ENCODE data around the gene TMEM184A. TPM values are rescaled to one million over a fixed set of nuclear protein-coding genes. Genes with fewer than 3 reads are reported as not detected.

Gene TMEM184A
- total and polyA plus RNA-seq, 2 of the 13 experiments (the other 11 are each of a cell fraction or from before 2014, with no cell fraction given): 9.5 to 20.4 TPM

- TF ChIP-seq ARNT (IDR thresholded peaks at IDR 0.05): no peak
- peak; percentile 41; the same call in 1 of the 2 replicates for TF ChIP-seq ZSCAN9 (CRISPR knock-in tag; IDR thresholded peaks at IDR 0.05; ENCODE audit: borderline replicate concordance)
- TF ChIP-seq ARID3A (IDR thresholded peaks at IDR 0.05; ENCODE audit: low read depth, low read length): no peak
- no peak for TF ChIP-seq PRMT3 (CRISPR knock-in tag; IDR thresholded peaks at IDR 0.05; ENCODE audit: borderline replicate concordance, low read depth)
- peak; percentile 21; the same call in 1 of the 2 replicates for TF ChIP-seq KMT2B (CRISPR knock-in tag; IDR thresholded peaks at IDR 0.05)
- TF ChIP-seq KLF16 (CRISPR knock-in tag; IDR thresholded peaks at IDR 0.05): peak in 1 of 2 experiments; percentile 82; a peak in 2 of 4 replicates
- 0 out of 2 replicates have a peak, but pooled peaks have one; percentile 48 for TF ChIP-seq TBP (CRISPR knock-in tag; IDR thresholded peaks at IDR 0.05)
- no peak for TF ChIP-seq RBM22 (optimal IDR thresholded peaks at IDR 0.05; ENCODE audit: low read length)
- TF ChIP-seq KDM6A (CRISPR knock-in tag; IDR thresholded peaks at IDR 0.05; ENCODE audit: low read depth): peak; percentile 64
- peak; percentile 85 for TF ChIP-seq CREB3 (CRISPR knock-in tag; IDR thresholded peaks at IDR 0.05)
- no peak for TF ChIP-seq NFE2 (CRISPR knock-in tag; IDR thresholded peaks at IDR 0.05)
- TF ChIP-seq ZNF770 (CRISPR knock-in tag; IDR thresholded peaks at IDR 0.05): peak; percentile 96
- TF ChIP-seq SMAD1 (CRISPR knock-in tag; IDR thresholded peaks at IDR 0.05; ENCODE audit: borderline replicate concordance, low read depth): peak; percentile 77; the same call in 1 of the 2 replicates
- 0 out of 2 replicates have a peak, but pooled peaks have one; percentile 73 for TF ChIP-seq ZNF180 (CRISPR knock-in tag; IDR thresholded peaks at IDR 0.05; ENCODE audit: borderline replicate concordance, low read depth)
- no peak for TF ChIP-seq SP1 (IDR thresholded peaks at IDR 0.05)
- peak; percentile 40; the same call in 1 of the 2 replicates for TF ChIP-seq SP1 (CRISPR knock-in tag; IDR thresholded peaks at IDR 0.05)
- peak; percentile 48; the same call in 1 of the 2 replicates for TF ChIP-seq ZNF609 (CRISPR knock-in tag; IDR thresholded peaks at IDR 0.05; ENCODE audit: borderline replicate concordance)
Measured at GRCh38 chr7:1555813-1556543, at the start of gene TMEM184A (continued).

Measured in HepG2 (cell line).